OCI-LY1 (cell line): ENCODE data around the gene LRCH1.

Experiments
- H2AFZ ChIP-seq: fragments of 200-600 bp; sonication (generic), shearing (Covaris generic); 2 replicates; pipeline ENCODE4 v1.6.0; 2014; ENCODE audit warnings: antibody characterized with exemption, mild to moderate bottlenecking, low read length
- H3F3A ChIP-seq: fragments of 200-600 bp; sonication (generic), shearing (Covaris generic); 2 replicates; pipeline ENCODE4 v1.6.0; 2014; ENCODE audit warnings: mild to moderate bottlenecking, antibody characterized with exemption, low read length, moderate library complexity; ENCODE audit not compliant: insufficient read depth
- H3K27ac ChIP-seq: fragments of 200-600 bp; sonication (generic); 2 replicates; pipeline ENCODE4 v1.5.1; 2014; ENCODE audit warnings: low read length, mixed run types, mild to moderate bottlenecking, low read depth; ENCODE audit not compliant: poor library complexity, severe bottlenecking
- H3K27me3 ChIP-seq: fragments of 200-600 bp; sonication (generic); 2 replicates; pipeline ENCODE4 v1.6.0; 2014; ENCODE audit warnings: antibody characterized with exemption, mild to moderate bottlenecking, low read length, moderate library complexity; ENCODE audit not compliant: insufficient read depth
- H3K36me3 ChIP-seq: fragments of 200-600 bp; sonication (generic); 2 replicates; pipeline ENCODE4 v1.6.1; 2014; ENCODE audit warnings: mild to moderate bottlenecking, antibody characterized with exemption, low read length, moderate library complexity, mixed read lengths; ENCODE audit not compliant: insufficient read depth
- H3K4me1 ChIP-seq: fragments of 200-600 bp; sonication (generic); 2 replicates; pipeline ENCODE4 v1.5.1; 2014; ENCODE audit warnings: mild to moderate bottlenecking, low read length, moderate library complexity; ENCODE audit not compliant: insufficient read depth, severe bottlenecking
- H3K4me2 ChIP-seq: fragments of 200-600 bp; sonication (generic), shearing (Covaris generic); 2 replicates; pipeline ENCODE4 v1.6.1; 2014; ENCODE audit warnings: low read length
- H3K4me3 ChIP-seq: fragments of 200-600 bp; sonication (generic); 2 replicates; pipeline ENCODE4 v1.5.1; 2014; ENCODE audit warnings: low read length, low read depth, mild to moderate bottlenecking, mixed read lengths; ENCODE audit not compliant: poor library complexity, severe bottlenecking
- H3K79me2 ChIP-seq: fragments of 200-600 bp; shearing (Covaris generic); 2 replicates; pipeline ENCODE4 v1.6.1; 2016; ENCODE audit warnings: mixed run types, low read length, mixed read lengths; ENCODE audit not compliant: insufficient read depth
- H3K9ac ChIP-seq: fragments of 200-600 bp; sonication (generic), shearing (Covaris generic); 2 replicates; pipeline ENCODE4 v1.6.1; 2014; ENCODE audit warnings: mild to moderate bottlenecking, low read length, mixed read lengths
- H3K9me2 ChIP-seq: fragments of 200-600 bp; sonication (generic), shearing (Covaris generic); 2 replicates; pipeline ENCODE4 v1.6.1; 2014; ENCODE audit warnings: low read depth, mild to moderate bottlenecking, low read length, mixed read lengths
- H3K9me3 ChIP-seq: fragments of 200-600 bp; shearing (Covaris generic); 2 replicates; pipeline ENCODE4 v1.6.1; 2014; ENCODE audit warnings: low read length, mixed read lengths
- H4K20me1 ChIP-seq: fragments of 200-600 bp; sonication (generic), shearing (Covaris generic); 2 replicates; pipeline ENCODE4 v1.6.0; 2016; ENCODE audit warnings: mild to moderate bottlenecking, low read length; ENCODE audit not compliant: insufficient read depth
- EZH2 ChIP-seq: fragments of 200-600 bp; sonication (generic), shearing (Covaris generic); IDR thresholded peaks from 2 replicates; pipeline ENCODE4 v1.8.0; 2017; ENCODE audit warnings: borderline replicate concordance, mixed run types, mild to moderate bottlenecking, antibody characterized with exemption, low read length, moderate library complexity, mixed read lengths
- TF ChIP-seq, protein P1 (sequence below): fragments of 200-600 bp; sonication (generic), shearing (Covaris generic); IDR thresholded peaks from 2 replicates; pipeline ENCODE4 v1.5.1; 2017; ENCODE audit warnings: mild to moderate bottlenecking, antibody characterized with exemption, low read length, moderate library complexity, mixed read lengths

The LRCH1 gene

GRCh38 chr13:46735425-46735824, 182.5 kb downstream of the LRCH1 start:
- no peak for TF ChIP-seq EZH2
- TF ChIP-seq, protein P1, sequence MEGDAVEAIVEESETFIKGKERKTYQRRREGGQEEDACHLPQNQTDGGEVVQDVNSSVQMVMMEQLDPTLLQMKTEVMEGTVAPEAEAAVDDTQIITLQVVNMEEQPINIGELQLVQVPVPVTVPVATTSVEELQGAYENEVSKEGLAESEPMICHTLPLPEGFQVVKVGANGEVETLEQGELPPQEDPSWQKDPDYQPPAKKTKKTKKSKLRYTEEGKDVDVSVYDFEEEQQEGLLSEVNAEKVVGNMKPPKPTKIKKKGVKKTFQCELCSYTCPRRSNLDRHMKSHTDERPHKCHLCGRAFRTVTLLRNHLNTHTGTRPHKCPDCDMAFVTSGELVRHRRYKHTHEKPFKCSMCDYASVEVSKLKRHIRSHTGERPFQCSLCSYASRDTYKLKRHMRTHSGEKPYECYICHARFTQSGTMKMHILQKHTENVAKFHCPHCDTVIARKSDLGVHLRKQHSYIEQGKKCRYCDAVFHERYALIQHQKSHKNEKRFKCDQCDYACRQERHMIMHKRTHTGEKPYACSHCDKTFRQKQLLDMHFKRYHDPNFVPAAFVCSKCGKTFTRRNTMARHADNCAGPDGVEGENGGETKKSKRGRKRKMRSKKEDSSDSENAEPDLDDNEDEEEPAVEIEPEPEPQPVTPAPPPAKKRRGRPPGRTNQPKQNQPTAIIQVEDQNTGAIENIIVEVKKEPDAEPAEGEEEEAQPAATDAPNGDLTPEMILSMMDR: no peak

DNA sequence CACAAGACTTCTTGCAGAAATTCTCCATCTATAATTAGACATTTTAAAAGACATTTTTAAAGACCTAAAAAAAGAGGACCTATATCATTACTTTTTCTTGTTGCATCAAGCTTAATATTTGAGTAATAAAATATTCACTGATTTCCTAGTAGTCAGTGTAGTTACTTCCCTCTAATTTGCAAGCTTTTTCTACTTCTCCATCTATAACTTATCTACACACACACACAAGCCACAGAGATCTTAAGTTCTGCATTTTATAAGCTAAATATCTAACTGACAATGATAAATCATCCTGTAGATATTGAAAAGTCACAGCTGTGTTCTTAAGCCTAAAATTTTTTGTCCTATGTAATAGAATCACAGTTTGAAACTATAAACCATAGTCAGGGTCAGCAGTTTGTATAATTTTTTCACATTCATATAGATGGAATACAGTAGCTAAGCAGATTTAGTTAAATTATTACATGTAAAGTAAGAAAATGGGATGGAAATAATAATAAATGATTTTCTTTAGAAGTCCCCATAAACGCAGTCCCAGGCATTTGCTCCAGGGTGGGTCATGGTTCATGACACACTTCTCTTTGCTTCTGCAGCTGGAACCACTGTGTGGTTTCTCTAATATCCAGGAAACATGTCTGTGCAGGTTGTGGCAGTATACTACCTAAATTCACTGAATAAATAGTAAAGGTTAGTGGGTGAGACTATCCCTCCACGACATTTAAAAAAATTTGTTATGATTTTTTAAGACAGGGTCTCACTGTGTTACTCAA, 183.8 kb downstream of the LRCH1 start:
- no peaks in the 10 kb centered on the region for H4K20me1 ChIP-seq
- TF ChIP-seq, protein P1: no peak
- TF ChIP-seq EZH2: no peak
- peaks cover 11% of the 10 kb centered on the region; the same call in 1 of the 2 replicates for H3K36me3 ChIP-seq

More at GRCh38 chr13:46735425-46735824, 182.5 kb downstream of the LRCH1 start:
- Histone ChIP-seq H3K79me2 (no peaks in the 10 kb centered on the region), H3K27ac (no peak overlapping the region), H3K4me3 (no peak overlapping the region), H4K20me1 (no peaks in the 10 kb centered on the region), H3K4me2 (no peak overlapping the region), H3F3A (no peaks in the 10 kb centered on the region), H3K9me2 (no peaks in the 10 kb centered on the region), H3K9me3 (no peaks in the 10 kb centered on the region), H2AFZ (no peak overlapping the region), H3K9ac (no peak overlapping the region), H3K4me1 (no peaks in the 10 kb centered on the region), H3K36me3 (peaks cover 12% of the 10 kb centered on the region; the same call in 1 of the 2 replicates), H3K27me3 (no peaks in the 10 kb centered on the region)

DNA sequence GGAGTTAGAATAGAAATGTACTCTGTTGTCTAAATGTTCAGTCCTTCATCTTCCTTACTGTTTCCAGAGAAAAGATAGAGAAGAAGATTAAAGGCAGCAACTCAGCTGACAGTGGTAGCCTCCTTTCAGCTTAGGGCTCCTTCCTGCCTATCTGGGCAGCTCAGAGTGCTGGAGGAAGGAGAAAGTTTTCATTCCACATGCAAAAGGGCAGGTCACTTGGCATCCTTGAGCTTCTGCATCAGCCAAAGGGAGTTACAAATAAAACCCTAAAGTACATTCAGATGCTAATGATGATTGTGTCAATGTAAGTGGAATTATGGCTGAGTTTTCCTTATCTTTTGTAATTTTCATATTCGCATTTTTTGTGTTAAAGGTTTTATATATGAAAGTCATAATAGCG, 185.1 kb downstream of the LRCH1 start:
- no peaks in the 10 kb centered on the region for H3K9me3 ChIP-seq

More for the DNA sequence above, 183.8 kb downstream of the LRCH1 start:
- Histone ChIP-seq H3K27me3 (no peaks in the 10 kb centered on the region), H3K4me1 (no peaks in the 10 kb centered on the region), H3K79me2 (no peaks in the 10 kb centered on the region), H2AFZ (no peak overlapping the region), H3K4me3 (no peak overlapping the region), H3K9ac (no peak overlapping the region), H3K9me2 (no peaks in the 10 kb centered on the region), H3K9me3 (no peaks in the 10 kb centered on the region), H3K27ac (no peak overlapping the region), H3F3A (no peaks in the 10 kb centered on the region), H3K4me2 (no peak overlapping the region)

More for the DNA sequence above, 185.1 kb downstream of the LRCH1 start:
- H3F3A ChIP-seq: no peaks in the 10 kb centered on the region
- H3K4me1 ChIP-seq: no peaks in the 10 kb centered on the region
- H3K36me3 ChIP-seq: peaks cover 6% of the 10 kb centered on the region; the same call in 1 of the 2 replicates
- no peak overlapping the region for H3K9ac ChIP-seq
- H3K9me2 ChIP-seq: no peaks in the 10 kb centered on the region
- no peak overlapping the region for H3K4me3 ChIP-seq
- H3K27ac ChIP-seq: no peak overlapping the region
- H3K27me3 ChIP-seq: no peaks in the 10 kb centered on the region
- H3K79me2 ChIP-seq: no peaks in the 10 kb centered on the region
- no peak overlapping the region for H2AFZ ChIP-seq
- TF ChIP-seq EZH2: no peak
- TF ChIP-seq, protein P1: no peak
- no peaks in the 10 kb centered on the region for H4K20me1 ChIP-seq
- no peak overlapping the region for H3K4me2 ChIP-seq
